ENCODE results near the gene NKD2.

- no peak for TF ChIP-seq POLR2AphosphoS5 (IDR thresholded peaks at IDR 0.05; ENCODE audit: control insufficient read depth, insufficient read depth, low read depth, low read length)
- TF ChIP-seq CTCF (IDR thresholded peaks at IDR 0.05 in 2 of 3, conservative IDR thresholded peaks at IDR 0.05 in 1 of 3; ENCODE audit: insufficient read depth in 2 of 3, low read depth in 1 of 3, low read length in 3 of 3), result no peak
- no peak for TF ChIP-seq ZFP1 (CRISPR knock-in tag; IDR thresholded peaks at IDR 0.05)
- no peak for TF ChIP-seq ILK (tag; IDR thresholded peaks at IDR 0.05; ENCODE audit: borderline replicate concordance, low read depth)
- no peak for TF ChIP-seq USF1 (CRISPR knock-in tag; IDR thresholded peaks at IDR 0.05)
- TF ChIP-seq ZNF253 (CRISPR knock-in tag; conservative IDR thresholded peaks at IDR 0.05), result no peak
- no peak for TF ChIP-seq GTF2F1 (IDR thresholded peaks at IDR 0.05; ENCODE audit: low read depth, low read length)
- TF ChIP-seq PHTF2 (CRISPR knock-in tag; IDR thresholded peaks at IDR 0.05), result no peak
Measured at GRCh38 chr5:1078851-1079250, 70.2 kb downstream of the NKD2 start.

All from K562 (cell line).